Endodermal cell (in vitro differentiated cells): ENCODE measurements around the gene DRG1. TPM values are rescaled to one million over a fixed set of nuclear protein-coding genes. Genes with fewer than 3 reads are reported as not detected.

Source experiments
- DNase-seq: peaks from one replicate; pipeline ENCODE4 v3.0.0-alpha.2; 2017
- H3K27ac ChIP-seq: 2 replicates; pipeline ENCODE4 v1.5.1; 2013; ENCODE audit warnings: mild to moderate bottlenecking, low read depth, low read length, moderate library complexity
- H3K27me3 ChIP-seq: 2 replicates; pipeline ENCODE4 v1.6.1; 2013; ENCODE audit warnings: mild to moderate bottlenecking, low read length, moderate library complexity; ENCODE audit not compliant: insufficient read depth, control insufficient read depth, poor library complexity, severe bottlenecking
- H3K36me3 ChIP-seq: 2 replicates; pipeline ENCODE4 v1.7.0; 2013; ENCODE audit warnings: mild to moderate bottlenecking, low read length, moderate library complexity; ENCODE audit not compliant: control insufficient read depth, insufficient read depth
- H3K4me1 ChIP-seq: one replicate; pipeline ENCODE4 v1.7.0; 2013; ENCODE audit warnings: low read length; ENCODE audit not compliant: control insufficient read depth, insufficient read depth
- H3K4me3 ChIP-seq: 2 replicates; pipeline ENCODE4 v1.5.1; 2013; ENCODE audit warnings: mild to moderate bottlenecking, low read length, moderate library complexity
- H3K9ac ChIP-seq: 2 replicates; pipeline ENCODE4 v1.6.1; 2013; ENCODE audit warnings: mild to moderate bottlenecking, low read length, moderate library complexity; ENCODE audit not compliant: poor library complexity, severe bottlenecking; ENCODE audit errors: extremely low read depth
- H3K9me3 ChIP-seq: 2 replicates; pipeline ENCODE4 v1.6.1; 2013; ENCODE audit warnings: mild to moderate bottlenecking, low read length, moderate library complexity; ENCODE audit not compliant: control insufficient read depth
- H3K27ac Mint-ChIP-seq: 2 replicates; pipeline ENCODE4 v1.8.0; 2020; ENCODE audit warnings: mixed read lengths
- H3K27me3 Mint-ChIP-seq: 2 replicates; pipeline ENCODE4 v1.8.0; 2021; ENCODE audit warnings: mild to moderate bottlenecking, mixed read lengths; ENCODE audit not compliant: insufficient read depth
- H3K36me3 Mint-ChIP-seq: 2 replicates; pipeline ENCODE4 v1.8.0; 2020; ENCODE audit warnings: low read depth, mixed read lengths
- H3K4me1 Mint-ChIP-seq: 2 replicates; pipeline ENCODE4 v1.8.0; 2020; ENCODE audit warnings: mixed read lengths
- H3K4me3 Mint-ChIP-seq: 2 replicates; pipeline ENCODE4 v1.8.0; 2020; ENCODE audit warnings: mild to moderate bottlenecking, moderate library complexity, mixed read lengths
- H3K9me3 Mint-ChIP-seq: 2 replicates; pipeline ENCODE4 v1.8.0; 2020; ENCODE audit warnings: mild to moderate bottlenecking, mixed read lengths
- WGBS, 2 experiments: methylation state at CpG; one replicate each; pipeline versions ENCODE4 v1.1.5 to v1.1.7; 2013; ENCODE audit warnings: missing lambda C conversion rate in 2 of 2, mixed read lengths in 1 of 2; ENCODE audit not compliant: insufficient coverage in 1 of 2, insufficient read length in 1 of 2; 5-methylcytosine and 5-hydroxymethylcytosine counted together
- total RNA-seq, 2 donors: library from RNA; stranded (reverse); fragmentation: NEBNext Ultra II Directional in 1 of 2; extraction: Animal tissue kit (Norgen Biotek cat#: 25700) in 1 of 2; gene quantifications; 2 replicates in 1 of 2; 3 replicates in 1 of 2; pipeline ENCODE4 v1.2.1, GENCODE V29; 2021
- TF ChIP-seq, protein P1 (sequence below): fragments of 200-600 bp; sonication (generic); conservative IDR thresholded peaks from 2 replicates; pipeline ENCODE4 v1.5.0; 2021; ENCODE audit warnings: antibody characterized with exemption, mild to moderate bottlenecking

Gene DRG1
- total RNA-seq, 2 donors from 2014 or later: 79.9 to 93.5 TPM

DNA sequence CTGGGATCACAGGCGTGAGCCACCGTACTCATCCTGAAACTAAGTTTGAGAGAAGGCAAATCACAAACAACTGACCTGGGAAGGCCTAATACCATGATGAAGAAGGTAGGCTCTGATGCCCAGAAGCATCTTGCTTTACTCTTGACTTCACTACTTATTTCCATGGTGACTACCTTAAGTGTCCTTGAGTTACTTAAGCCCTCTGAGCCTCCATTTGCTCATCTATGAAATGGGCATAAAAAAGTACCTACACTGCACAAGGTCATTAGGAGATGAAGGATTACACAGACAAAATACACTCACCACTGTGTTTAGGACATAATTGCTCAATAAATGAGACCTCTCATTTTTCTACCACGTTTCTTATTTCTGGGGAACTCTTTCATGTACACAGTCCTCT lies 62.3 kb downstream of the DRG1 start:
- H3K27ac Mint-ChIP-seq: no peak overlapping the region
- no peaks in the 10 kb centered on the region for H3K27me3 Mint-ChIP-seq
- WGBS, 2 experiments: 97% methylated on average over 3 of the region's 3 CpGs
- H3K9ac ChIP-seq: no peak overlapping the region
- H3K4me3 Mint-ChIP-seq: no peak overlapping the region
- no peak overlapping the region for H3K27ac ChIP-seq
- no peaks in the 10 kb centered on the region for H3K9me3 Mint-ChIP-seq
- no peaks in the 10 kb centered on the region for H3K4me1 ChIP-seq
- H3K4me3 ChIP-seq: no peak overlapping the region
- H3K4me1 Mint-ChIP-seq: no peaks in the 10 kb centered on the region
- no peak for DNase-seq
- no peaks in the 10 kb centered on the region for H3K27me3 ChIP-seq
- H3K9me3 ChIP-seq: no peaks in the 10 kb centered on the region
- peaks cover 73% of the 10 kb centered on the region for H3K36me3 Mint-ChIP-seq
- H3K36me3 ChIP-seq: peaks cover 73% of the 10 kb centered on the region
- TF ChIP-seq, protein P1, sequence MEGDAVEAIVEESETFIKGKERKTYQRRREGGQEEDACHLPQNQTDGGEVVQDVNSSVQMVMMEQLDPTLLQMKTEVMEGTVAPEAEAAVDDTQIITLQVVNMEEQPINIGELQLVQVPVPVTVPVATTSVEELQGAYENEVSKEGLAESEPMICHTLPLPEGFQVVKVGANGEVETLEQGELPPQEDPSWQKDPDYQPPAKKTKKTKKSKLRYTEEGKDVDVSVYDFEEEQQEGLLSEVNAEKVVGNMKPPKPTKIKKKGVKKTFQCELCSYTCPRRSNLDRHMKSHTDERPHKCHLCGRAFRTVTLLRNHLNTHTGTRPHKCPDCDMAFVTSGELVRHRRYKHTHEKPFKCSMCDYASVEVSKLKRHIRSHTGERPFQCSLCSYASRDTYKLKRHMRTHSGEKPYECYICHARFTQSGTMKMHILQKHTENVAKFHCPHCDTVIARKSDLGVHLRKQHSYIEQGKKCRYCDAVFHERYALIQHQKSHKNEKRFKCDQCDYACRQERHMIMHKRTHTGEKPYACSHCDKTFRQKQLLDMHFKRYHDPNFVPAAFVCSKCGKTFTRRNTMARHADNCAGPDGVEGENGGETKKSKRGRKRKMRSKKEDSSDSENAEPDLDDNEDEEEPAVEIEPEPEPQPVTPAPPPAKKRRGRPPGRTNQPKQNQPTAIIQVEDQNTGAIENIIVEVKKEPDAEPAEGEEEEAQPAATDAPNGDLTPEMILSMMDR: no peak

DNA sequence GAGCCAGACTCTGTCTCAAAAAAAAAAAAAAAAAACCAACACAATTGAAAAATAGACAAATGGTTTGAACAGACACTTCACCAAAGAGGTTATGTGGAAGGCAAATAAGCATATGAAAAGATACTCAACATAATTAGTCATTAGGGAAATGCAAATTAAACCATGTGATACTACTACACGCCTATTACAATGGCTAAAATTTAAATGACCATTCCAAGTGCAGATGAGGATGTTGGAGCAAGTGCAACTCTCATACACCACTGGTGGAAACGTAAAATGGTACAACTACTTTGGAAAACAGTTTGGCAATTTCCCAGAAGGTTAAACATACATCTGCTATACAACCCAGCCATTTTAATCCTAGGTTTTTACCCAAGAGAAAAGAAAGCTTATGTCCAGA lies 65.9 kb downstream of the DRG1 start:
- TF ChIP-seq, protein P1: no peak
- no peak for DNase-seq
- Histone ChIP-seq H3K4me3 (no peak overlapping the region), H3K4me1 (no peaks in the 10 kb centered on the region), H3K9me3 (no peaks in the 10 kb centered on the region), H3K9ac (no peak overlapping the region), H3K27me3 (no peaks in the 10 kb centered on the region), H3K36me3 (peaks cover 74% of the 10 kb centered on the region), H3K27ac (no peak overlapping the region)
- Mint-ChIP-seq H3K27ac (no peak overlapping the region), H3K9me3 (no peaks in the 10 kb centered on the region), H3K27me3 (no peaks in the 10 kb centered on the region), H3K36me3 (peaks cover 73% of the 10 kb centered on the region), H3K4me3 (no peak overlapping the region), H3K4me1 (no peaks in the 10 kb centered on the region)
- 91 to 100% methylated on average over 2 of the region's 2 CpGs for WGBS, 2 experiments

DNA sequence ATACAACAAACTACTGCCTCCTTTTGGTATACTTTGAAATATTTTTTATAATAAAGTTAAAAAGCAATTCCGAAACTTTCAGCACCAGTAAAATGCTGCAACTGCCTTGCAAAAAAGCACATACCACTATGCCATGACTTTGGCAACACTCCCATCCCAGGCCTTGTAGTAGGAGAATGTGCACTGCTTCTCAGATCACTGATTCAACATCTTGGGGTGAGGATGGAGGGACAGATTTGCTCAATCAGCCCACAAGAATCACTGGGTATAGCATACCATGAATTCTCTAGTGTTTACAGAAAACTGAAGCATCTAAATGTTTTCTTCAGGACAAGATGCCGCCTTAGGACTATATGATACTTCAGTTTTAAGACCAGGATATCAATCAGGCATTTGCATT lies 75.3 kb downstream of the DRG1 start:
- peaks cover 66% of the 10 kb centered on the region for H3K36me3 ChIP-seq
- no peaks in the 10 kb centered on the region for H3K27me3 Mint-ChIP-seq
- H3K4me1 ChIP-seq: no peaks in the 10 kb centered on the region
- H3K27me3 ChIP-seq: no peaks in the 10 kb centered on the region
- H3K36me3 Mint-ChIP-seq: peaks cover 48% of the 10 kb centered on the region
- no peak overlapping the region for H3K27ac ChIP-seq
- WGBS, 2 experiments: 100% methylated on average over 2 of the region's 2 CpGs; no CpG with 5 or more reads in 1 of the 2 experiments
- DNase-seq: no peak
- no peaks in the 10 kb centered on the region for H3K9me3 Mint-ChIP-seq
- peaks cover 7% of the 10 kb centered on the region for H3K4me1 Mint-ChIP-seq
- H3K9me3 ChIP-seq: no peaks in the 10 kb centered on the region
- no peak overlapping the region for H3K4me3 Mint-ChIP-seq
- H3K4me3 ChIP-seq: no peak overlapping the region
- no peak overlapping the region for H3K27ac Mint-ChIP-seq
- TF ChIP-seq, protein P1: no peak
- no peak overlapping the region for H3K9ac ChIP-seq
